IMR-90 (cell line): ENCODE results near the gene ZNF155. TPM values are rescaled to one million over a fixed set of nuclear protein-coding genes. Genes with fewer than 3 reads are reported as not detected.

Experiments
- microRNA-seq, 2 experiments: library from miRNA; stranded (forward) in 1 of 2; unstranded in 1 of 2; fragments of 10-50 nt in 1 of 2; fragments of <30 nt in 1 of 2; gene quantifications in 1 of 2; microRNA quantifications in 1 of 2; one replicate each; pipeline versions ENCODE3 to v1.1.0; 2013 to 2020; ENCODE audit not compliant: insufficient read depth in 1 of 2, insufficient read length in 1 of 2, unreplicated experiment in 1 of 2
- polyA plus RNA-seq, 3 experiments: library from polyadenylated mRNA; depleted of rRNA; stranded (reverse); fragments of >200 nt; gene quantifications; 2 replicates each; pipeline ENCODE4 v1.2.3, GENCODE V29; 2012; ENCODE audit warnings: low replicate concordance in 1 of 3
- small RNA-seq, 5 experiments: library from RNA; depleted of rRNA; stranded (forward); fragments of <200 nt; gene quantifications; one replicate each; pipeline ENCODE3, GENCODE V24; 2012
- total RNA-seq: library from RNA; depleted of rRNA; stranded (reverse); fragments of >200 nt; gene quantifications from 2 replicates; pipeline ENCODE4 v1.2.3, GENCODE V29; 2012; rRNA removed

The ZNF155 gene
- total and polyA plus RNA-seq, 2 of the 4 experiments (the other 2 are of a cell fraction), result 3.5 to 9.0 TPM

Small RNAs within 50 kb of the gene (microRNA-seq; reads per million reads assigned to microRNA genes)
- gene AC006213.5 (ENCODE audit: insufficient read depth, insufficient read length), result not detected

Small RNAs within 50 kb of the gene (small RNA-seq; reads per million reads assigned to genes)
- 0 reads per million in 5 experiments for gene AC006213.5

Other genes with a start within 250 kb of the ZNF155 start
- gene SMG9, start 229.2 kb upstream of the ZNF155 start, total RNA-seq, result 4.8 and 5.8 TPM in 2 replicates
- gene SMG9, start 229.2 kb upstream of the ZNF155 start, polyA plus RNA-seq (2012; rRNA removed), result 21.4 and 24.3 TPM in 2 replicates
- 0.54 and 0.83 TPM in 2 replicates for gene KCNN4, start 203.2 kb upstream of the ZNF155 start, total RNA-seq
- gene KCNN4, start 203.2 kb upstream of the ZNF155 start, polyA plus RNA-seq (2012; rRNA removed), result 0.99 and 1.2 TPM in 2 replicates
- gene LYPD5, start 181.7 kb upstream of the ZNF155 start, total RNA-seq, result under 0.01 and 0.36 TPM in 2 replicates
- gene LYPD5, start 181.7 kb upstream of the ZNF155 start, polyA plus RNA-seq (2012; rRNA removed), result 0.27 and 0.31 TPM in 2 replicates
- gene ZNF283, start 156.9 kb upstream of the ZNF155 start, total RNA-seq, result 5.0 and 10.3 TPM in 2 replicates
- gene ZNF283, start 156.9 kb upstream of the ZNF155 start, polyA plus RNA-seq (2012; rRNA removed), result 1.2 and 2.1 TPM in 2 replicates
- 1.1 and 2.2 TPM in 2 replicates for gene ZNF404, start 100.2 kb upstream of the ZNF155 start, total RNA-seq
- gene ZNF404, start 100.2 kb upstream of the ZNF155 start, polyA plus RNA-seq (2012; rRNA removed), result 2.9 and 3.2 TPM in 2 replicates
- gene ZNF45, start 48.9 kb upstream of the ZNF155 start, total RNA-seq, result 15.0 and 18.1 TPM in 2 replicates
- 7.6 and 7.8 TPM in 2 replicates for gene ZNF45, start 48.9 kb upstream of the ZNF155 start, polyA plus RNA-seq (2012; rRNA removed)
- gene ZNF221, start 33.0 kb upstream of the ZNF155 start, total RNA-seq, result 10.3 and 10.6 TPM in 2 replicates
- 0.93 and 1.0 TPM in 2 replicates for gene ZNF221, start 33.0 kb upstream of the ZNF155 start, polyA plus RNA-seq (2012; rRNA removed)
- gene ZNF230, start 18.8 kb downstream of the ZNF155 start, total RNA-seq, result 3.4 and 5.0 TPM in 2 replicates
- gene ZNF230, start 18.8 kb downstream of the ZNF155 start, polyA plus RNA-seq (2012; rRNA removed), result 1.4 and 1.5 TPM in 2 replicates
- gene ZNF222, start 41.2 kb downstream of the ZNF155 start, total RNA-seq, result 7.0 and 8.6 TPM in 2 replicates
- gene ZNF222, start 41.2 kb downstream of the ZNF155 start, polyA plus RNA-seq (2012; rRNA removed), result 2.8 and 3.2 TPM in 2 replicates
- 6.1 and 16.5 TPM in 2 replicates for gene ZNF223, start 67.8 kb downstream of the ZNF155 start, total RNA-seq
- 2.1 and 2.3 TPM in 2 replicates for gene ZNF223, start 67.8 kb downstream of the ZNF155 start, polyA plus RNA-seq (2012; rRNA removed)
- 4.1 and 5.0 TPM in 2 replicates for gene ZNF284, start 88.0 kb downstream of the ZNF155 start, total RNA-seq
- gene ZNF284, start 88.0 kb downstream of the ZNF155 start, polyA plus RNA-seq (2012; rRNA removed), result 0.96 and 1.2 TPM in 2 replicates
- 24.4 and 26.3 TPM in 2 replicates for gene ZNF224, start 110.2 kb downstream of the ZNF155 start, total RNA-seq
- gene ZNF224, start 110.2 kb downstream of the ZNF155 start, polyA plus RNA-seq (2012; rRNA removed), result 5.7 and 10.3 TPM in 2 replicates
- 5.7 and 6.1 TPM in 2 replicates for gene ZNF225, start 129.2 kb downstream of the ZNF155 start, total RNA-seq
- 1.1 and 1.5 TPM in 2 replicates for gene ZNF225, start 129.2 kb downstream of the ZNF155 start, polyA plus RNA-seq (2012; rRNA removed)
- 11.9 and 15.8 TPM in 2 replicates for gene ZNF234, start 157.4 kb downstream of the ZNF155 start, total RNA-seq
- 2.6 and 4.0 TPM in 2 replicates for gene ZNF234, start 157.4 kb downstream of the ZNF155 start, polyA plus RNA-seq (2012; rRNA removed)
- gene ZNF226, start 180.9 kb downstream of the ZNF155 start, total RNA-seq, result 14.0 and 16.7 TPM in 2 replicates
- 12.6 and 15.7 TPM in 2 replicates for gene ZNF226, start 180.9 kb downstream of the ZNF155 start, polyA plus RNA-seq (2012; rRNA removed)
- gene ZNF227, start 228.3 kb downstream of the ZNF155 start, total RNA-seq, result 17.8 and 19.2 TPM in 2 replicates
- 3.4 and 4.9 TPM in 2 replicates for gene ZNF227, start 228.3 kb downstream of the ZNF155 start, polyA plus RNA-seq (2012; rRNA removed)